ENCODE results near the gene HNRNPDL. TPM values are rescaled to one million over a fixed set of nuclear protein-coding genes. Genes with fewer than 3 reads are reported as not detected.

Gene HNRNPDL
- total and polyA plus RNA-seq, 2 of the 13 experiments (the other 11 are each of a cell fraction or from before 2014, with no cell fraction given), result 167 to 414 TPM

- 0 out of 2 replicates have a peak, but pooled peaks have one; percentile 67 for TF ChIP-seq ZNF615 (CRISPR knock-in tag; IDR thresholded peaks at IDR 0.05; ENCODE audit: borderline replicate concordance)
- no peak; the same call in 1 of the 2 replicates for TF ChIP-seq ZNF788 (CRISPR knock-in tag; IDR thresholded peaks at IDR 0.05; ENCODE audit: borderline replicate concordance)
- peak; percentile 91 for TF ChIP-seq PHF8 (CRISPR knock-in tag; IDR thresholded peaks at IDR 0.05)
- TF ChIP-seq HNF1B (CRISPR knock-in tag; IDR thresholded peaks at IDR 0.05), result peak; percentile 66; the same call in 1 of the 2 replicates
- TF ChIP-seq ARID2 (CRISPR knock-in tag; IDR thresholded peaks at IDR 0.05; ENCODE audit: borderline replicate concordance), result peak; percentile 51; the same call in 1 of the 2 replicates
- TF ChIP-seq ZSCAN20 (CRISPR knock-in tag; IDR thresholded peaks at IDR 0.05; ENCODE audit: borderline replicate concordance), result peak; percentile 93
- peak; percentile 61; the same call in 1 of the 2 replicates for TF ChIP-seq ZNF800 (CRISPR knock-in tag; IDR thresholded peaks at IDR 0.05)
- peak; percentile 94 for TF ChIP-seq ZNF510 (CRISPR knock-in tag; IDR thresholded peaks at IDR 0.05; ENCODE audit: low read depth)
- TF ChIP-seq GABPA (IDR thresholded peaks at IDR 0.05; ENCODE audit: low read depth, low read length), result no peak
- 0 out of 2 replicates have a peak, but pooled peaks have one; percentile 35 for TF ChIP-seq GABPA (CRISPR knock-in tag; IDR thresholded peaks at IDR 0.05; ENCODE audit: low read depth)
- TF ChIP-seq IRF9 (CRISPR knock-in tag; IDR thresholded peaks at IDR 0.05; ENCODE audit: borderline replicate concordance), result 0 out of 2 replicates have a peak, but pooled peaks have one; percentile 24
- TF ChIP-seq PPARG (CRISPR knock-in tag; conservative IDR thresholded peaks at IDR 0.05), result peak; percentile 77
- peak; percentile 40 for TF ChIP-seq KLF6 (CRISPR knock-in tag; IDR thresholded peaks at IDR 0.05)
- peak; percentile 63 for TF ChIP-seq ZNF501 (CRISPR knock-in tag; IDR thresholded peaks at IDR 0.05)
- TF ChIP-seq ZBTB38 (CRISPR knock-in tag; IDR thresholded peaks at IDR 0.05), result peak; percentile 75; the same call in 1 of the 2 replicates
- TF ChIP-seq GFI1 (CRISPR knock-in tag; IDR thresholded peaks at IDR 0.05; ENCODE audit: borderline replicate concordance), result no peak
- no peak for TF ChIP-seq SCMH1 (CRISPR knock-in tag; IDR thresholded peaks at IDR 0.05; ENCODE audit: borderline replicate concordance)
- peak; percentile 74; the same call in 1 of the 2 replicates for TF ChIP-seq DNMT3B (CRISPR knock-in tag; conservative IDR thresholded peaks at IDR 0.05)
- TF ChIP-seq KAT7 (CRISPR knock-in tag; IDR thresholded peaks at IDR 0.05; ENCODE audit: borderline replicate concordance), result peak; percentile 24
- peak; percentile 98 for TF ChIP-seq TFDP2 (CRISPR knock-in tag; IDR thresholded peaks at IDR 0.05)
- 0 out of 2 replicates have a peak, but pooled peaks have one; percentile 56 for TF ChIP-seq ZNF589 (CRISPR knock-in tag; conservative IDR thresholded peaks at IDR 0.05)
- 0 out of 2 replicates have a peak, but pooled peaks have one; percentile 51 for TF ChIP-seq THAP8 (CRISPR knock-in tag; IDR thresholded peaks at IDR 0.05; ENCODE audit: borderline replicate concordance)
- no peak for TF ChIP-seq ZFP62 (CRISPR knock-in tag; IDR thresholded peaks at IDR 0.05)
Measured at GRCh38 chr4:82430193-82430963, at the start of gene HNRNPDL, which contains the start of gene ENOPH1 (continued).
